IMR-90 (cell line): ENCODE data around the gene MOCS1. TPM values are rescaled to one million over a fixed set of nuclear protein-coding genes. Genes with fewer than 3 reads are reported as not detected.

Source experiments
- ATAC-seq: fragments of 200-7000 bp; cut with Tn5 transposase; 2 replicates; pipeline ENCODE4 v1.9.1; 2020; ENCODE audit warnings: low read depth, mild to moderate bottlenecking, moderate library complexity
- Bru-seq: library from RNA; stranded (reverse); fragments of 400-500 nt; gene quantifications from one replicate; lab custom pipeline; 2021; lab: Mats Ljungman, UMichigan
- BruChase-seq, 2 experiments: library from RNA; stranded (reverse); fragments of 400-500 nt; gene quantifications; one replicate each; lab custom pipeline; 2021; lab: Mats Ljungman, UMichigan
- BruUV-seq: library from RNA; stranded (reverse); fragments of 400-500 nt; replicated peaks from 2 replicates; lab custom pipeline; 2021; lab: Mats Ljungman, UMichigan
- CTCF ChIA-PET: fragments of 300-600 bp; formaldehyde crosslinking; extraction: SDS; loops from one replicate; lab custom pipeline; 2021; ENCODE audit warnings: antibody characterized with exemption; lab: Yijun Ruan, JAX
- POLR2A ChIA-PET: fragments of 300-600 bp; sonication (Branson Sonifier 250); formaldehyde crosslinking; loops from one replicate; lab custom pipeline; 2022; ENCODE audit warnings: antibody characterized with exemption; ENCODE audit not compliant: unreplicated experiment; lab: Charles Lee
- DNase-seq: peaks from one replicate; pipeline ENCODE4 v3.0.0; 2013
- H2AFZ ChIP-seq: replicated peaks from 2 replicates; pipeline ENCODE3; 2013; ENCODE audit warnings: low read length, mild to moderate bottlenecking; ENCODE audit not compliant: poor library complexity
- H2AK5ac ChIP-seq: 2 replicates; pipeline ENCODE4 v1.6.1; 2013; ENCODE audit warnings: low read depth, low read length, inconsistent platforms
- H2AK9ac ChIP-seq: replicated peaks from 2 replicates; pipeline ENCODE3; 2013; ENCODE audit warnings: mild to moderate bottlenecking, low read depth, low read length, moderate library complexity; ENCODE audit not compliant: poor library complexity
- H2BK120ac ChIP-seq: 2 replicates; pipeline ENCODE4 v1.6.1; 2013; ENCODE audit warnings: low read depth, low read length, inconsistent platforms
- H2BK15ac ChIP-seq: 3 replicates; pipeline ENCODE4 v1.6.1; 2013; ENCODE audit warnings: low read depth, low read length, inconsistent platforms
- H2BK20ac ChIP-seq: 2 replicates; pipeline ENCODE4 v1.6.1; 2013; ENCODE audit warnings: low read depth, mild to moderate bottlenecking, inconsistent platforms, low read length, moderate library complexity
- H2BK5ac ChIP-seq: 2 replicates; pipeline ENCODE4 v1.6.1; 2013; ENCODE audit warnings: mild to moderate bottlenecking, low read depth, low read length, inconsistent platforms; ENCODE audit not compliant: poor library complexity, severe bottlenecking
- H3K14ac ChIP-seq: replicated peaks from 2 replicates; pipeline ENCODE4 v1.6.1; 2013; ENCODE audit warnings: low read depth, low read length, inconsistent platforms
- H3K18ac ChIP-seq: 2 replicates; pipeline ENCODE4 v1.6.1; 2013; ENCODE audit warnings: low read depth, low read length, control low read depth
- H3K23ac ChIP-seq: 2 replicates; pipeline ENCODE4 v1.6.1; 2013; ENCODE audit warnings: low read depth, low read length, inconsistent platforms
- H3K27ac ChIP-seq: 2 replicates; pipeline ENCODE4 v1.5.1; 2013; ENCODE audit warnings: mild to moderate bottlenecking, control low read depth, low read length; ENCODE audit not compliant: insufficient read depth
- H3K27me3 ChIP-seq: 2 replicates; pipeline ENCODE4 v1.6.1; 2013; ENCODE audit warnings: low read length; ENCODE audit not compliant: control insufficient read depth, insufficient read depth
- H3K36me3 ChIP-seq: 2 replicates; pipeline ENCODE4 v1.6.1; 2013; ENCODE audit warnings: low read length, mixed read lengths; ENCODE audit not compliant: control insufficient read depth, insufficient read depth
- H3K4ac ChIP-seq: 2 replicates; pipeline ENCODE4 v1.6.1; 2013; ENCODE audit warnings: low read depth, low read length, inconsistent platforms
- H3K4me1 ChIP-seq: 2 replicates; pipeline ENCODE4 v1.6.1; 2013; ENCODE audit warnings: low read length, mixed read lengths; ENCODE audit not compliant: control insufficient read depth, insufficient read depth
- H3K4me2 ChIP-seq: 2 replicates; pipeline ENCODE4 v1.6.1; 2013; ENCODE audit warnings: low read depth, mild to moderate bottlenecking, control low read depth, low read length, moderate library complexity
- H3K4me3 ChIP-seq: 2 replicates; pipeline ENCODE4 v1.5.1; 2013; ENCODE audit warnings: low read depth, mild to moderate bottlenecking, control low read depth, low read length, moderate library complexity; ENCODE audit not compliant: insufficient read depth
- H3K56ac ChIP-seq: 2 replicates; pipeline ENCODE4 v1.6.1; 2013; ENCODE audit warnings: low read length, inconsistent platforms; ENCODE audit not compliant: insufficient read depth; ENCODE audit errors: extremely low read depth
- H3K79me1 ChIP-seq, 2 experiments: 2 replicates each; pipeline ENCODE4 v1.6.1; 2013; ENCODE audit warnings: low read length in 2 of 2, inconsistent platforms in 1 of 2, low read depth in 1 of 2
- H3K9ac ChIP-seq: 2 replicates; pipeline ENCODE4 v1.6.1; 2013; ENCODE audit warnings: low read depth, low read length, control low read depth
- H3K9me1 ChIP-seq: 2 replicates; pipeline ENCODE4 v1.6.1; 2013; ENCODE audit warnings: low read length, inconsistent platforms; ENCODE audit not compliant: insufficient read depth
- H3K9me3 ChIP-seq: 2 replicates; pipeline ENCODE4 v1.6.1; 2013; ENCODE audit warnings: low read length; ENCODE audit not compliant: control insufficient read depth, insufficient read depth
- H4K20me1 ChIP-seq: 2 replicates; pipeline ENCODE4 v1.6.1; 2013; ENCODE audit warnings: low read length, inconsistent platforms; ENCODE audit not compliant: insufficient read depth
- H4K5ac ChIP-seq: 2 replicates; pipeline ENCODE4 v1.6.1; 2013; ENCODE audit warnings: mild to moderate bottlenecking, low read depth, low read length, control low read depth
- H4K8ac ChIP-seq, 2 experiments: 2 replicates each; pipeline ENCODE4 v1.6.1; 2013; ENCODE audit warnings: low read depth in 2 of 2, low read length in 2 of 2, control low read depth in 1 of 2, inconsistent platforms in 1 of 2
- H4K91ac ChIP-seq: 2 replicates; pipeline ENCODE4 v1.6.1; 2013; ENCODE audit warnings: low read depth, low read length, inconsistent platforms; ENCODE audit not compliant: insufficient read depth
- ELK1 ChIP-seq: fragments of 150-350 bp; IDR thresholded peaks from 2 replicates; pipeline ENCODE4 v1.6.1; 2016; ENCODE audit warnings: low read depth, mild to moderate bottlenecking, low read length, moderate library complexity, borderline replicate concordance
- MAZ ChIP-seq: IDR thresholded peaks from 2 replicates; pipeline ENCODE4 v1.6.1; 2012; ENCODE audit warnings: low read depth, mild to moderate bottlenecking, low read length, improper control_type of control experiment, moderate library complexity, borderline replicate concordance
- WGBS, 2 experiments: methylation state at CpG; one replicate each; pipeline versions ENCODE4 v1.1.5 to v1.1.7; 2013; ENCODE audit warnings: missing lambda C conversion rate in 2 of 2; ENCODE audit not compliant: insufficient read length in 1 of 2; ENCODE audit errors: extremely low coverage in 2 of 2; 5-methylcytosine and 5-hydroxymethylcytosine counted together
- dilution Hi-C: fragments of 300-500 bp; cut with HindIII; formaldehyde crosslinking; loops from one replicate; pipeline ENCODE4 v1.14.3; 2018; ENCODE audit warnings: low sequenced_read_pairs; ENCODE audit not compliant: unreplicated experiment
- in situ Hi-C: fragments of 300-500 bp; cut with MboI; formaldehyde crosslinking; loops from 3 replicates; pipeline ENCODE4 v1.14.3; 2019; ENCODE audit warnings: low sequenced_read_pairs, inconsistent platforms, mixed read lengths
- intact Hi-C: fragments of 100-400 bp; cut with micrococcal nuclease; formaldehyde crosslinking; loops from 2 replicates; pipeline ENCODE4 v1.10.0; 2022
- long read RNA-seq: library from polyadenylated mRNA; unstranded; transcript quantifications from one replicate; pipeline ENCODE4 v2.0.0, GENCODE V29; 2021; ENCODE audit not compliant: unreplicated experiment
- polyA plus RNA-seq, 3 experiments: library from polyadenylated mRNA; depleted of rRNA; stranded (reverse); fragments of >200 nt; gene quantifications; 2 replicates each; pipeline ENCODE4 v1.2.3, GENCODE V29; 2012; ENCODE audit warnings: low replicate concordance in 1 of 3
- total RNA-seq: library from RNA; depleted of rRNA; stranded (reverse); fragments of >200 nt; gene quantifications from 2 replicates; pipeline ENCODE4 v1.2.3, GENCODE V29; 2012; rRNA removed

MOCS1 gene
- total RNA-seq (8.1 and 9.5 TPM in 2 replicates), polyA plus RNA-seq (2012; rRNA removed) (4.8 and 5.5 TPM in 2 replicates), Bru-seq, nascent RNA (percentile 63 among the genes with signal in this experiment), BruChase-seq, experiment 1, labeled RNA remaining after a 6-hour chase (percentile 57 among the genes with signal in this experiment), BruChase-seq, experiment 2, labeled RNA remaining after a 2-hour chase (percentile 55 among the genes with signal in this experiment)
- 3.4 and 5.4 TPM in 2 replicates for polyA plus RNA-seq (2012; cell fraction: cytosol; rRNA removed)
- 5.7 and 6.6 TPM in 2 replicates for polyA plus RNA-seq (2012; cell fraction: nucleus; rRNA removed; ENCODE audit: low replicate concordance)
- long read RNA-seq, full-length matches to known transcripts: 13 of 37 reads
- long read RNA-seq, partial matches to known transcripts: 7 of 37 reads
- long read RNA-seq, other reads (novel, unspliced or antisense): 17 of 37 reads

GRCh38 chr6:39934131-39934757 lies at the start of gene MOCS1:
Gene MOCS1 (minus strand): TSS chr6:39934462. CDS start chr6:39934417, 45 bp downstream.
- Histone ChIP-seq H3K9ac (peak within 1 kb of the TSS; percentile 83), H3K4me1 (peaks cover 23% of the 10 kb centered on the region), H4K5ac (peak within 1 kb of the TSS; percentile 35; the same call in 1 of the 2 replicates), H4K20me1 (no peaks in the 10 kb centered on the region), H2AK5ac (peak within 1 kb of the TSS; percentile 56), H2AK9ac (peak within 1 kb of the TSS; percentile 89), H2BK5ac (no peak within 1 kb of the TSS), H2BK20ac (peak within 1 kb of the TSS; percentile 11; the same call in 1 of the 2 replicates), H2AFZ (peak within 1 kb of the TSS; percentile 91), H3K18ac (peak within 1 kb of the TSS; percentile 29), H3K79me1 (peaks cover 18 to 35% of the 10 kb centered on the region in 2 experiments; a peak in 3 of 4 replicates), H3K27me3 (peaks cover 2% of the 10 kb centered on the region; the same call in 1 of the 2 replicates), H3K4me3 (peak within 1 kb of the TSS; percentile 74), H4K8ac (peak within 1 kb of the TSS; percentile 29 to 78; a peak in 2 of 4 replicates), H3K27ac (peak within 1 kb of the TSS; percentile 27), H3K9me3 (no peaks in the 10 kb centered on the region), H3K56ac (0 out of 2 replicates have a peak within 1 kb of the TSS, but pooled peaks have one; percentile 7), H3K4ac (peak within 1 kb of the TSS; percentile 52; the same call in 1 of the 2 replicates), H3K9me1 (peaks cover 6% of the 10 kb centered on the region), H3K36me3 (no peaks in the 10 kb centered on the region), H3K14ac (peak within 1 kb of the TSS; percentile 42; the same call in 1 of the 2 replicates), H3K4me2 (peak within 1 kb of the TSS; percentile 95), H4K91ac (peak within 1 kb of the TSS; percentile 19; the same call in 1 of the 2 replicates), H2BK15ac (no peak within 1 kb of the TSS; the same call in 2 of the 3 replicates), H2BK120ac (peak within 1 kb of the TSS; percentile 60; the same call in 1 of the 2 replicates), H3K23ac (peak within 1 kb of the TSS; percentile 21)
- CTCF ChIA-PET: interaction anchor here (0.5 kb wide), 1 partner anchor 9 kb away, joined by 4 read pairs; no protein-coding TSS in a partner anchor
- intact Hi-C loops: loop anchor here (1.0 kb wide), 1 partner anchor 29 kb away; no protein-coding TSS in a partner anchor
- WGBS, 2 experiments: 5% methylated on average over 19 of the region's 46 CpGs; no CpG with 5 or more reads in 1 of the 2 experiments
- POLR2A ChIA-PET: no interaction called here
- in situ Hi-C loops: no loop called here
- no TSS peak for BruUV-seq
- peak; percentile 47 for DNase-seq
- TF ChIP-seq ELK1 (no peak), MAZ (peak; percentile 69; the same call in 1 of the 2 replicates)
- ATAC-seq: peak; percentile 98
- dilution Hi-C loops: no loop called here
